ENCODE measurements around the gene GNAQ.

Gene GNAQ

DNA sequence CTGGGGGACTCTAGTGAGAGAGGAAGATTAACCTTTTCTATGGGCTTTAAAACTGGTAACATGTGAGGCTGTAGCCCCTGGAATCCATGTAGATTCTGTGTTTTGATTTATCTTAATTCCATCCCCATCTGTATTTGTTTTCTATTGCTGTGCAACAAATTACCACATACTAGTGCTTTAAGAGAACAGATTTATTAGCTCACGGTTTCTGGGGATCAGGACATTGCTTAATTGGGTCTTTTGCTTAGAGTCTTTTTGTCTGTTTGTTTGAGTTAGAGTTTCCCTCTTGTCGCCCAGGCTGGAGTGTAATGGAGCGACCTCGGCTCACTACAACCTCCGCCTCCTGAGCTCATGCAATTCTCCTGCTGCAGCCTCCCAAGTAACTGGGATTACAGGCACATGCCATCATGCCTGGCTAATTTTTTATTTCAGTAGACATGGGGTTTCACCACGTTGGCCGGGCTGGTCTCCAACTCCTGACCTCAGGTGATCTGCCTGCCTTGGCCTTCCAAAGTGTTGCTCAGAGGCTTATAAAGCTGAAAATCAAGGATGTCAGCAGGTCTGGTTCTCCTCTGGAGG is 353.6 kb downstream of the GNAQ start:
- in situ Hi-C loops (cut with MboI; ENCODE audit: low sequenced_read_pairs): no loop called here

- in situ Hi-C loops (cut with MboI; ENCODE audit: low sequenced_read_pairs): no loop called here
Observed at GRCh38 chr9:77677397-77677796, 354.2 kb downstream of the GNAQ start.

GRCh38 chr9:77673941-77674791 is 357.4 kb downstream of the GNAQ start:
- in situ Hi-C loops (cut with MboI; ENCODE audit: low sequenced_read_pairs): no loop called here

DNA sequence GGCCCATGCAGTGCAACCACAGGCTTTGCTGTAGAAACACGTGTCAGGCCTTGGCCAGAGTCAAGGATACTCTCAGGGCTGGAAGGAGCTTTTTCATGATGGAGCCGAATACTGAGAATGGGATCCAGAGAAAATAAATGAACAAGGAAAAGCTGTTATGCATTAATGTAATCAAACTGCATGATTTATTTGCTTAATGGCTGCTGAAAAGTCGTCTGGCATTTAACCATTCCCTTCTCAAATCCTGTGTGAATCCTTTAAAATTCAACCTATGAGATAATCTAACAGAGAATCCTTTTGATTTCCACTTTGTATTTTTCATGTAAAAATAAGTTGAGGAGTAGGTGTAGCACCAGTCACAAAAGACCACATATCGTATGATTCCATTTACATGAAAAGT is 359.4 kb downstream of the GNAQ start:
- in situ Hi-C loops (cut with MboI; ENCODE audit: low sequenced_read_pairs): no loop called here

- in situ Hi-C loops (cut with MboI; ENCODE audit: low sequenced_read_pairs): no loop called here
Observed at GRCh38 chr9:77667151-77667550, 364.5 kb downstream of the GNAQ start.

All from HL-60/S4 treated with phorbol 12-myristate 13-acetate at 8.2 ng/mL for 4 days and 3 days (cell line).